ENCODE measurements around the gene OTOS.

OTOS gene

DNA sequence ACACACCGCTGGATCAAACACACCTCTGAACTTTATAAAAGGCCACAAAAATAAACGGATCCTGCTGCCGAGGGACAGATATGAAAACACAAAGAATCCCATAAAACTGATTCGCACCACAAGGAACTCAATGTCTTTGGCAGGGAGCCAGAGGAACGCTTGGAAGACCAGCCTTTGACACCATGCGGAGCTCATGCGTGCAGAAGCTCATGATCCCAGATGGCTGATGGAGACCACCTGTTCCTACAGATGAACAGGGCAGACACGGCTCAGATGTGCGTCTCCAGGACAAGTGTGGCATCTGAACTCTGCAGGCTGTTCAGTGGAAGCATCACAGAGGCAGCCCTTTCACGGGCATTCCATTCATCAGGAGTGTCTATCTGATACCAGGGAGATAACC lies 29.2 kb downstream of the OTOS start:
- DNase-seq: no peak

DNA sequence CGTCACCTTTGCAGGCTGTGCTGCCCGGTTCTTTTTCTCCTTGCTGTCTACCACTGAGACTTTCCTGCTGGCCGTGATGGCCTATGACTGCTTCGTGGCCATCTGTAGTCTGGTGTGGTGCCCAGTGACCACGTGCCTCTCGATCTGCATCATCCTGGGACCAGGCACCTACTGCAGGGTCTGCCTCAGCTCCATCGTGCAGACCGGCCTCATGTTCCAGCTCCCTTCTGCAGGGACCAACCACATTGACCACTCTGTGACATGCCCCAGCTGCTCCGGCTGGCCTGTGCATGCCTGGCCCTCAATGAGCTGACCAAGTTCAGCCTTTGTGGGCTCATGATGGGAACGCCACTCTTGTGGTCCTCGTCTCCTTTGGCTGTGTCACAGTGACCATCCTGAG lies 31.1 kb downstream of the OTOS start:
- no peak for DNase-seq

DNA sequence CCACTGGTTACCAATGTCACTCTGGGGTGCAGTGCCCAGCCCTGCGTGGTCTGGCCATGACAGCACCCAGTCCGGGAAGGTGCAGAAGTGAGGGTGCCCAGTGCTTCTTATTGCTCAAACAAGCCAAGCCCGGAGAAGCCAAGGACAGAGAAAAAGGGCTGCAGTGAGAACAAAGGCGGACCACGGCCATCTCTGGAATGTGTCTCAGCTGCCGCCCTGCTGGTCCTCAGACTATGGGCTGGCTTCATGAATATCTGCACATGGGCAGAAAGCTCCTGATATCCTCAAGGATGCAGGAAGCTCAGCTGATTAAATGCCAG lies 33.0 kb downstream of the OTOS start:
- DNase-seq: no peak

DNA sequence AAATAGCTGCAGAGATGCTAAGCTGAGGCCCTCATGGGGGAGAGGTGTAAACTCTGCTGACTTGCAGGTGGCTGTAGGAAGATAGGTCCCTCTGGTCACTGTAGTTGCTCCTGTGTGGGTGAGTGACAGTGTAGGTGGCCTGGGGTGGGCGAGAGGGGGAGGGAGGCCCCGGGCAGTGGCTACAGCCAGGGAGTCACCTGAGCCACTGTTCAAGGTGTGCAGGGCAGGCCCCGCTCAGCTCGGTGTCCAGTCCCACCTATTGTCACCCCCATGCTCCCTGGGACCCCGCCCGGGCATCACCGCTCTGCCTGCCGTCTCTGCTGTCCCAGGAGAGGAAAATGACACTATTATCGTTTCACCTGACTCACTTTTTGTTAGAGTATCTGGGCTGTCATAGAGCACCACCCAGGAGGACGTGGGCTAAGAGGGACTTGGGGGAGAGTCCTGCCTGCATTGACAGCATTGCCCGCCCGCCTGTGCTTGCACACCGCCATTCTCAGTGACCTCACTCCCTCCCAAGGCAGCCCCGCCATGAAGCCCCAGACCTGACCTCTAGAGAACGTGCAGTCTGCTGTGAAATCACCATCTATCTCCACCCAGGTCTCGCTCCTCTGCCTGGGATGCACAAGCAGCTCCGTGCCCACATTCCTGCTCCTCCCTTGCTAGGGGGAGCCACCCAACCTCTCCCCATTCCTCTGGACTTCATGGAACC lies 33.5 kb downstream of the OTOS start:
- DNase-seq: no peak

DNA sequence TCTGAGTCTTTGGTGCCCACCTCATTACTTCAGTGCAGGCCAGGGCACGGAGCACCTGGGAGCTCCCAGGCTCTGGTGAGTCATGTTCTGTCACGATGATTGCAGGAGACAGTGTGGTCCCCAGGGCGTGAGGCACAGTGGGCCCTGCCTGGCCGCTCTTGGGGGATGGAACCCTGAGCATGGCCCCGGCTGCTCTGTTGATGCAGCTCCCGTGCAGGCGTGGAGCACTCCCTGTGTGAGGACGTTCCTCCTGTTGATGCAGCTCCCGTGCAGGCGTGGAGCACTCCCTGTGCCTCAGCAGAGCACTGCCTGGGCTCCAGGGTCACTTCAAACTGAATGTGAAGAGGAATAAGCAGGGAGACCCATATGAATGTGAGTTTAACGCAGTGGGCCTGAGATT lies 34.5 kb downstream of the OTOS start:
- DNase-seq: no peak

DNA sequence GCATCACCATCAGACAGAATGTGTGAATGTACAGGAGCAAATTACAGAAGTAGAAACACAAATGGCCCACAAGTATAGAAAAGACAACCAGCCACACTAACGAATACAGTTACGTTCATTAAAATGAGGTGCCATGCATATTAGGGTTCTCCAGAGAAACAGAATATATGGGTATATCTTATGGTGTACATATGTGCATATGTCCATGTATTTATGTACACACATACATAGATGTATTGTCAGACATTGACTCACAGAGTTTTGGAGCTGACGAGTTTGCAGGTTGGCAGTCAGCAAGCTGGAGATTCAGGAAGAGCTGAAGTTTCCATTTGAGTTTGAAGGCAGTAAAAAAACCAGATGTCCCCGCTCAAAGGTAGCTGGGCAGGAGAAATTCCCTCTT lies 37.3 kb downstream of the OTOS start:
- DNase-seq: no peak

DNA sequence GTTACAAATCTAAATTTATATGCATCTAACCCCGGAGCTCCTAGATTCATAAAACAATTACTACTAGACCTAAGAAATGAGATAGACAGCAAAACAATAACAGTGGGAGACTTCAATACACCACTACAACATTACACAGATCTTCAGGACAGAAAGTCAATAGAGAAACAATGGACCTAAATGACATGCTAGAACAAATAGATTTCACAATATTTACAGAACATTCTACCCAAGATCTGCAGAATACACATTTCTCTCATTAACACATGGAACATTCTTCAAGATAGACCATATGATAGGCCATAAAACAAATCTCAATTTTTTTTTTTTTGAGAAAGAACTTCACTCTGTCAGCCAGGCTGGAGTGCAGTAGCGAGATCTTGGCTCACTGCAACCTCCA lies 42.1 kb downstream of the OTOS start:
- DNase-seq: no peak

DNA sequence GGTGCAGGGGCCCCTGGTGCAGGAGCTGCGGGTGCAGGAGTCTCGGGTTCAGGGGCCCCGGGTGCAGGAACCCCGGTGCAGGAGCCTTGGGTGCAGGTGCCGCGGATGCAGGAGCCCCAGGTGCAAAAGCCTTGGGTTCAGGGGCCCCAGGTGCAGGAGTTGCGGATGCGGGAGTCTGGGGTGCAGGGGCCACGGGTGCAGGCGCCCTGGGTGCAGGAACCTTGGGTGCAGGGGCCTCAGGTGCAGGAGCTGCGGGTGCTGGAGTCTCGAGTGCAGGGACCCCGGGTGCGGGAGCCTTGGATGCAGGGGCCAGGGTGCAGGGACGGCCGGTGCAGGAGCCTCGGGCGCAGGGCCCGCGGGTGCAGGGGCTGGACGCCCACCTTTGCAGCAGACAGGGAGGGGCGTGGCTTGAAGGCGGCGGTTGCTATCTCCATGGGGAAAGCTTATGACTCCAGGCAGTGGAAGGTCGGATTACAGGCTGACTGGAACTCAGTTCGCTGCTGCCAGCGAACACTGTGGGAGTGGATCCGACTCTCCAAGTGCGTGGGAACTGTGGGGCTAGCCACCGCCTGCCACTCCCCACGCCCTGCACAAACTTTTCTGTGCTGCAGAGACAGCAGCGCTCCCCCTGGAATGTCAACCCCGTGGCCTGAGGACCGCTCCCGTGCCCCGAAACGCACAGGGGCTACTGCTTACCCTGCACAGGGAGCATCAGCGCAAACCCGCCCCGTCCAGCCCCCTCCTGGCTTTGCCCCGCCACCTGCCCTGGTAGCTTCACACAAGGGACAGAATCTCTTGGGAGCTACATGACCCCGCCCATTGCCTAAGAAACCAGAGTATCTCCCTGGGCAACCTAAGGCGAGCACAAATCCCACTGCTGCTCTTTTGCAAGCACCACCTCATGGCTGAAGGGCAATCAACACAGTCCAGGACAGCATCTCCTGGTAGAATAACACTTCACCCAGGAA lies 44.6 kb downstream of the OTOS start:
- DNase-seq: no peak

DNA sequence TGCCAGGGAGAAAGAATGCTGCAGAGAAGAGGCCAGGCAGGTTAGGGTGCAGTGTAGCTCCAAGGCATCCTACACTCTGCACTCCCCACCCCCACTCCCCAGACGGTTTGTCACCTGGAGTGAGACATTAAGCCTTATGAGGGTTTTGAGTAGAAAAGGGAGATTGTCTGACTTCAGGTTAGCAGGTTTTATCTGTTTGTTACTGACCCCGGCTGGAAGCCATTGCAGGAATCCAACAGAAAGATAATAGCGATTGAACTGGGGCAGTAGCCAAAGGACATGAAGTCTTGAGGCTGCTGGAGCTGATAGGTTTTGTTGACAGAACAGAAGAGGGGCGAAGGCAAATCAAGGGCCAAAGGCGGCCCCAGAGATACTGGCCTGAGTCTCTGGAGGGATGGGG lies 51.2 kb downstream of the OTOS start:
- DNase-seq: no peak
